Hepatocyte (in vitro differentiated cells): ENCODE data around the gene LEFTY2. TPM values are rescaled to one million over a fixed set of nuclear protein-coding genes. Genes with fewer than 3 reads are reported as not detected.

Source experiments
- DNase-seq: peaks from one replicate; pipeline ENCODE4 v3.0.0-alpha.2; 2016; ENCODE audit warnings: low spot score
- H2AFZ ChIP-seq: fragments of 200-600 bp; sonication (generic); 2 replicates; pipeline ENCODE4 v1.6.0; 2016; ENCODE audit warnings: antibody characterized with exemption, mild to moderate bottlenecking
- H3K27ac ChIP-seq: fragments of 200-600 bp; sonication (generic); 2 replicates; pipeline ENCODE4 v1.5.1; 2016; ENCODE audit warnings: mild to moderate bottlenecking
- H3K27me3 ChIP-seq: fragments of 200-600 bp; sonication (generic); 2 replicates; pipeline ENCODE4 v1.6.1; 2016
- H3K36me3 ChIP-seq: fragments of 200-600 bp; sonication (generic); replicated peaks from 2 replicates; pipeline ENCODE4 v1.5.1; 2016; ENCODE audit warnings: low read depth; ENCODE audit not compliant: insufficient read depth
- H3K4me1 ChIP-seq: fragments of 200-600 bp; sonication (generic); 2 replicates; pipeline ENCODE4 v1.5.1; 2016; ENCODE audit warnings: mild to moderate bottlenecking, moderate library complexity; ENCODE audit not compliant: insufficient read depth
- H3K4me2 ChIP-seq: fragments of 200-600 bp; sonication (generic); 2 replicates; pipeline ENCODE4 v1.6.0; 2016
- H3K4me3 ChIP-seq: fragments of 200-600 bp; sonication (generic); 2 replicates; pipeline ENCODE4 v1.5.1; 2016; ENCODE audit warnings: mild to moderate bottlenecking
- H3K79me2 ChIP-seq: fragments of 200-600 bp; sonication (generic); 2 replicates; pipeline ENCODE4 v1.6.0; 2017; ENCODE audit warnings: mild to moderate bottlenecking
- H3K9me2 ChIP-seq: fragments of 200-600 bp; sonication (generic); replicated peaks from 2 replicates; pipeline ENCODE4 v1.6.0; 2017; ENCODE audit warnings: mild to moderate bottlenecking; ENCODE audit not compliant: insufficient read depth
- H3K9me3 ChIP-seq: fragments of 200-600 bp; sonication (generic); 2 replicates; pipeline ENCODE4 v1.5.1; 2016; ENCODE audit warnings: low read depth, mild to moderate bottlenecking
- H4K20me1 ChIP-seq: fragments of 200-600 bp; sonication (generic); 2 replicates; pipeline ENCODE4 v1.6.0; 2016; ENCODE audit warnings: mild to moderate bottlenecking; ENCODE audit not compliant: insufficient read depth, poor library complexity, severe bottlenecking
- CTCF ChIP-seq: fragments of 200-600 bp; sonication (generic); IDR thresholded peaks from 2 replicates; pipeline ENCODE4 v1.5.1; 2016; ENCODE audit warnings: antibody characterized with exemption, mild to moderate bottlenecking; ENCODE audit not compliant: poor library complexity
- EZH2 ChIP-seq: fragments of 200-600 bp; sonication (generic); IDR thresholded peaks from 2 replicates; pipeline ENCODE4 v1.6.1; 2016; ENCODE audit warnings: antibody characterized with exemption, mild to moderate bottlenecking, borderline replicate concordance
- EZH2phosphoT487 ChIP-seq: fragments of 200-600 bp; sonication (generic); IDR thresholded peaks from one replicate; pipeline ENCODE4 v1.6.1; 2018; ENCODE audit warnings: antibody characterized with exemption, mild to moderate bottlenecking, low read depth, moderate library complexity; ENCODE audit not compliant: unreplicated experiment, severe bottlenecking
- WGBS: methylation state at CpG from one replicate; pipeline ENCODE4 v1.1.6; 2016; ENCODE audit warnings: low lambda C conversion rate; ENCODE audit errors: missing lambda C conversion rate; 5-methylcytosine and 5-hydroxymethylcytosine counted together
- polyA plus RNA-seq: library from polyadenylated mRNA; unstranded; fragments of >200 nt; fragmentation: Nextera tagmentation; extraction: Ambion mirVana; gene quantifications from 2 replicates; pipeline ENCODE4 v1.2.1, GENCODE V29; 2016
- total RNA-seq: library from RNA; depleted of rRNA; stranded (reverse); fragments of >200 nt; gene quantifications from 2 replicates; pipeline ENCODE4 v1.2.3, GENCODE V29; 2014

The LEFTY2 gene
- total and polyA plus RNA-seq, 2 experiments from 2014 or later = 0.60 to 1.1 TPM

DNA sequence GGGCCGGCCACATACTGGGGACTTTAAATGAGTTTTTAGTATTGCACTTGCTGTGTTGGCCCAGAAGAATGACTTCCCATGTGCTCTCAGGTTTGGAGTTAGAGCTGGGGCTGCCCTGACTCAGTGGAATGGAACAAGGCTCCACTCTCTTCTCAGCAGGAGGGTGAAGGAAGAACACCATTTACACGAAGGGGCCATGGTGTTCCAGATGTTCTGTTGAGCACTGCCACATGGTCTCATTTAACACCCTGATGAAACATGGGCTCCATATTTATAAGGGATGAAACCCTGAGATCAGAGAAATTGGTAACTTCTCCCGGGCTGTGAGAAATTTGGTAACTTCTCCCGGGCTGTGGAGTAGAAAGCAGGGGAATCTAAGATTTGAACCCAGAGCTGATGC, 22.7 kb downstream of the LEFTY2 start:
- no peaks in the 10 kb centered on the region for H3K9me2 ChIP-seq
- no peak for DNase-seq
- H4K20me1 ChIP-seq = no peaks in the 10 kb centered on the region
- no peaks in the 10 kb centered on the region for H3K27me3 ChIP-seq
- peaks cover 17% of the 10 kb centered on the region for H3K4me1 ChIP-seq
- 91% methylated on average over 4 of the region's 4 CpGs for WGBS
- TF ChIP-seq EZH2phosphoT487 (no peak), EZH2 (no peak), CTCF (no peak)
- no peaks in the 10 kb centered on the region for H3K9me3 ChIP-seq
- H3K79me2 ChIP-seq = peaks cover 17% of the 10 kb centered on the region
- no peak overlapping the region for H3K27ac ChIP-seq
- H3K4me2 ChIP-seq = no peak overlapping the region
- H3K36me3 ChIP-seq = no peaks in the 10 kb centered on the region
- H3K4me3 ChIP-seq = no peak overlapping the region
- no peak overlapping the region for H2AFZ ChIP-seq

DNA sequence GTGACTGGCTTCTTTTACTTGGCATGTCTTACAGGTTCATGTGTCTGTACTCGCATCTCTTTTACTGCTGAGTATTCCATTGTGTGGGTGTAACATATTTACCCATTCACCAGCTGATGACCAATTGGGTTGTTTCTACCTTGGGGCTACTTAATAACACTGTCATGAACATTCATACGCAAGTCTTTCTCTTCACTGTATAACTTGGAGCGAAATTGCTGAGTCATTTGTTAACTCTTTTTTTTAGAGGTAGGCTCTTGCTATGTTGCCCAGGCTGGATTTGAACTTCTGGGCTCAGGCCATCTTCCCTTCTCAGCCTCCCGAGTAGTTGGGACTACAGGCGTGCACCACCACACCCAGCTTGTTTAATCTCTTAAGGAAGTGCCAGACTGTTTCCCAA, 23.5 kb downstream of the LEFTY2 start:
- Histone ChIP-seq H3K36me3 (no peaks in the 10 kb centered on the region), H2AFZ (no peak overlapping the region), H3K9me2 (no peaks in the 10 kb centered on the region), H3K4me2 (no peak overlapping the region), H3K27me3 (no peaks in the 10 kb centered on the region), H3K9me3 (no peaks in the 10 kb centered on the region), H3K4me3 (no peak overlapping the region), H3K79me2 (peaks cover 9% of the 10 kb centered on the region), H4K20me1 (no peaks in the 10 kb centered on the region), H3K27ac (no peak overlapping the region), H3K4me1 (peaks cover 9% of the 10 kb centered on the region)
- no peak for DNase-seq
- 98% methylated on average over 5 of the region's 5 CpGs for WGBS
- TF ChIP-seq EZH2 (no peak), EZH2phosphoT487 (no peak), CTCF (no peak)

DNA sequence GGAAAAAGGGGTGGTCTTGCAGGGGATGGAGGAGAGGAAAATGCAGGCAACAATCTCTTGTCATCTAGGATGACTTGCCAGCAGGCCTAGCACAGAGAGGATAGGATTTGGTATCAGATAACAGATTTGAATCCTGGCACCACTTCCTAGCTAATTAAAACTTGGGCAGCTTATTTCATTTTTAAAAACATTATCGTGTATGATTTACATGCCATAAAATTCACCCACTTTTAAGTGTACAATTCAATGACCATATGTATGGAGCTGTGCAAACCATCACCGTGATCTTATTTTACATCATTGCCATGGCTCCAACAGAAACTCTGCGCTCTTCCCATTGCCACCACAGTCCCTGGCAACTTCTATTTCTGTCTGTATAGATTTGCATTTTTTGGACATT, 23.9 kb downstream of the LEFTY2 start:
- H3K9me3 ChIP-seq = no peaks in the 10 kb centered on the region
- H4K20me1 ChIP-seq = no peaks in the 10 kb centered on the region
- no peaks in the 10 kb centered on the region for H3K27me3 ChIP-seq
- 94% methylated on average over 3 of the region's 3 CpGs for WGBS
- peaks cover 5% of the 10 kb centered on the region for H3K79me2 ChIP-seq
- no peak overlapping the region for H2AFZ ChIP-seq
- no peak overlapping the region for H3K4me2 ChIP-seq
- H3K9me2 ChIP-seq = no peaks in the 10 kb centered on the region
- DNase-seq = no peak
- TF ChIP-seq CTCF = no peak
- no peak overlapping the region for H3K4me3 ChIP-seq
- no peak overlapping the region for H3K27ac ChIP-seq
- H3K36me3 ChIP-seq = no peaks in the 10 kb centered on the region
- peaks cover 9% of the 10 kb centered on the region for H3K4me1 ChIP-seq

DNA sequence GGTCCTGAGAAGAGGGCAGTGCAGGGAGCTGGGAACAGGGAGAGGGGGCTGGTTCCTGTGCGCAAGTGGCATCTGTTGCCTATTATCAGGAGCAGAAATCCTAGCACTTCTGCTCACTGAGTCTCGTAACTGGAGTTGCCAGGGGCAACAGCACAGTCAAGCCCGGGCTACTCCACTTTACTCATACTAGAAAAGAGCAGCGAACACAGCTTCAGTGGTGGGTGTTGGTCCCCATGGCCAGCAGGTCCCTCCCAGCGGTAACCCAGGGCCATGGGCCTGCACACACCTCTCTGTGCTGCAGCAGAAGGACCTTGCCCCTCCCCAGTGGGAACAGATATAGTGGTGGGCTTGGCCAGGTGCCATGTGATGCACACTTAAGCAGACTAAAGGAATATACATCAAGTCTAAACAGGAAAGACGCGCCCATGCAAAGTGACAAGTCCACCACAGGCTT, 25.5 kb downstream of the LEFTY2 start:
- Histone ChIP-seq H3K79me2 (no peaks in the 10 kb centered on the region), H3K4me1 (peaks cover 15% of the 10 kb centered on the region), H2AFZ (no peak overlapping the region), H3K9me3 (no peaks in the 10 kb centered on the region), H3K4me2 (peak overlapping the region; percentile 16), H3K9me2 (no peaks in the 10 kb centered on the region), H3K27ac (peak overlapping the region; percentile 46), H3K27me3 (no peaks in the 10 kb centered on the region), H3K4me3 (no peak overlapping the region), H3K36me3 (no peaks in the 10 kb centered on the region), H4K20me1 (no peaks in the 10 kb centered on the region)
- WGBS = 62% methylated on average over 7 of the region's 7 CpGs
- no peak for TF ChIP-seq CTCF
- TF ChIP-seq EZH2phosphoT487 = no peak
- no peak for TF ChIP-seq EZH2
- peak; percentile 44 for DNase-seq
